PC-9 (cell line): ENCODE data around the gene SLCO2B1. TPM values are rescaled to one million over a fixed set of nuclear protein-coding genes. Genes with fewer than 3 reads are reported as not detected.
"Not testable (repeated sequence)": the region's sequence is repeated elsewhere in the genome, so short reads cannot be mapped to it uniquely, and the experiment has no call there.

ENCODE experiments used
- BruUV-seq: library from RNA; stranded (reverse); fragments of 400-500 nt; replicated peaks from 2 replicates; lab custom pipeline; 2021; lab: Mats Ljungman, UMichigan
- CTCF ChIA-PET: fragments of 300-600 bp; sonication (Branson Sonifier 250); formaldehyde crosslinking; loops from one replicate; lab custom pipeline; 2022; ENCODE audit warnings: antibody characterized with exemption; lab: Charles Lee
- POLR2A ChIA-PET: fragments of 300-600 bp; sonication (Branson Sonifier 250); formaldehyde crosslinking; loops from one replicate; lab custom pipeline; 2022; ENCODE audit warnings: antibody characterized with exemption; ENCODE audit not compliant: unreplicated experiment; lab: Charles Lee
- DNase-seq, 2 experiments: peaks; one replicate each; pipeline versions ENCODE4 v3.0.0 to v3.0.0-alpha.2; 2015 to 2022; ENCODE audit warnings: mixed read lengths in 1 of 2
- H2AFZ ChIP-seq: fragments of 200-600 bp; sonication (generic); 2 replicates; pipeline ENCODE4 v1.8.1; 2017; ENCODE audit warnings: antibody characterized with exemption
- H3F3A ChIP-seq: fragments of 200-600 bp; sonication (generic); 2 replicates; pipeline ENCODE4 v1.8.1; 2017; ENCODE audit warnings: antibody characterized with exemption, mild to moderate bottlenecking, low read depth; ENCODE audit not compliant: insufficient read depth
- H3K27ac ChIP-seq: fragments of 200-600 bp; sonication (generic); 2 replicates; pipeline ENCODE4 v1.6.1; 2016; ENCODE audit warnings: mixed run types
- H3K27me3 ChIP-seq: fragments of 200-600 bp; sonication (generic); 2 replicates; pipeline ENCODE4 v1.6.1; 2016; ENCODE audit warnings: low read depth, mixed run types; ENCODE audit not compliant: insufficient read depth
- H3K36me3 ChIP-seq: fragments of 200-600 bp; sonication (generic); 2 replicates; pipeline ENCODE4 v1.6.1; 2016; ENCODE audit warnings: low read depth, mixed run types
- H3K4me1 ChIP-seq: fragments of 200-600 bp; sonication (generic); replicated peaks from 2 replicates; pipeline ENCODE4 v1.6.1; 2016; ENCODE audit warnings: mixed run types; ENCODE audit not compliant: insufficient read depth
- H3K4me2 ChIP-seq: fragments of 200-600 bp; sonication (generic); 2 replicates; pipeline ENCODE4 v1.6.1; 2017; ENCODE audit warnings: mixed run types
- H3K4me3 ChIP-seq: fragments of 200-600 bp; sonication (generic); 2 replicates; pipeline ENCODE4 v1.6.1; 2016; ENCODE audit warnings: mixed run types
- H3K79me2 ChIP-seq: fragments of 200-600 bp; sonication (generic); 2 replicates; pipeline ENCODE4 v1.6.1; 2017; ENCODE audit warnings: low read depth, mixed run types
- H3K9me2 ChIP-seq: fragments of 200-600 bp; sonication (generic); 2 replicates; pipeline ENCODE4 v1.8.1; 2017; ENCODE audit warnings: mild to moderate bottlenecking; ENCODE audit not compliant: insufficient read depth
- H3K9me3 ChIP-seq: fragments of 200-600 bp; sonication (generic); 2 replicates; pipeline ENCODE4 v1.8.1; 2016; ENCODE audit warnings: low read depth; ENCODE audit not compliant: insufficient read depth
- H4K20me1 ChIP-seq: fragments of 200-600 bp; sonication (generic); 2 replicates; pipeline ENCODE4 v1.8.1; 2017; ENCODE audit not compliant: insufficient read depth
- EZH2 ChIP-seq: fragments of 200-600 bp; sonication (generic); IDR thresholded peaks from 2 replicates; pipeline ENCODE4 v1.8.0; 2017; ENCODE audit warnings: antibody characterized with exemption, low read depth
- intact Hi-C: fragments of 100-400 bp; cut with micrococcal nuclease; formaldehyde crosslinking; loops from one replicate; pipeline ENCODE4 v1.10.0; 2022; ENCODE audit not compliant: unreplicated experiment
- total RNA-seq: library from RNA; stranded (reverse); gene quantifications from 2 replicates; pipeline ENCODE4 v1.2.3, GENCODE V29; 2021
- TF ChIP-seq, protein P1 (sequence below): fragments of 200-600 bp; sonication (generic); conservative IDR thresholded peaks from 2 replicates; pipeline ENCODE4 v1.6.1; 2017; ENCODE audit warnings: mixed run types, antibody characterized with exemption, mild to moderate bottlenecking, moderate library complexity

SLCO2B1 gene
- total RNA-seq, 1 experiment from 2014 or later: 1.3 TPM

DNA sequence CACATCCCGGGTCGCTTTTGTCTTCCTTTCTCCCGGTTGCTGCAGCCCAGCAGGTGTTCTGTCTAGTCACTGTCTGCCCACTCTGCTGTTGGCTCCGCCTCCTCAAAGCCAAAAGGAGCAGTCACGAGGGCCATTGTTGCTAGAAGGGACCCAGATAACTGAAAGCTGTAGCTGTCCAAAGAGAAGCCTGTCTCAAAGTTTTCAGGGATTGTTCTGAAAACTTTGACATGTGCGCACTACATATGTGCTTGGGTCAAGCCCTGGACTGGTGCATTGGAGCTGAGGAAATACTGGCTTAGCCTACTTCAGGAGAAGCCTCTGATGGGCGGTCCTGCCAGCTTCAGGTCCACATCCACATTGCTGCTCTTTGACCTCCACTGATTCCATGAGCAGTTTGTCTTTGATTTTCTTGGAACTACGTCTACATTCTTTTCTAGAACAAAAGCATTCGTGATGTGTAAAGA, 45.4 kb upstream of the SLCO2B1 start:
- CTCF ChIA-PET: no interaction called here
- no peak overlapping the region for H2AFZ ChIP-seq

DNA sequence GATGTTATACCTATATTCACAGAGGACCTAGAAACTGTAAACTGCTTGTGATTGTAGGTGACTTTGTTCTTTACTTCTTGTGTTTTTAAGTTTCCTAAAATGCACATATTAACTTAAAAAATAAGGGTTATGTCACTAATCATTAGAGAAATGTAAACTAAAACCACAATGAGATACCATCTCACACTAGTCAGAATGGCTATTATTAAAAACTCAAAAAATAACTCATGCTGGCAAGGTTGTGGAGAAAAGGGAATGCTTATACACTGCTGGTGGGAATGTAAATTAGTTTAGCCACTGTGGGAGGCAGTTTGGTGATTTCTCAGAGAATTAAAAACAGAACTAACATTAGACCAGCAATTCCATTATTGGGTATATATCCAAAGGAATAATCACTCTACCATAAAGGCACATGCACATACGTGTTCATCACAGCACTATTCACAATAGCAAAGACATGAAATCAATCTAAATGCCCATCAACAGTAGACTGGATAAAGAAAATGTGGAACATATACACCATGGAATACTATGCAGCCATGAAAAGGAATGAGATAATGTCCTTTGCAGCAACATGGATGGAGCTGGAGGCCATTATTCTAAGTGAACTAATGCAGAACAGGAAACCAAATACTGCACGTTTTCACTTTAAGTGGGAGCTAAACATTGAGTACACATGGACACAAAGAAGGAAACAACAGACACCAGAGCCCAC, 44.8 kb upstream of the SLCO2B1 start:
- intact Hi-C loops, H3F3A ChIP-seq, POLR2A ChIA-PET, BruUV-seq, H3K4me3 ChIP-seq, H3K79me2 ChIP-seq, H3K9me2 ChIP-seq, H3K27ac ChIP-seq, H3K36me3 ChIP-seq, H3K4me2 ChIP-seq, DNase-seq, H3K4me1 ChIP-seq, CTCF ChIA-PET, H3K27me3 ChIP-seq, H2AFZ ChIP-seq, H3K9me3 ChIP-seq, H4K20me1 ChIP-seq: not testable (repeated sequence)

More for the DNA sequence above, 45.4 kb upstream of the SLCO2B1 start:
- intact Hi-C loops: no loop called here
- no peaks in the 10 kb centered on the region for H3K36me3 ChIP-seq
- no peak overlapping the region for H3K4me3 ChIP-seq
- no peak for DNase-seq
- POLR2A ChIA-PET: no interaction called here
- TF ChIP-seq, protein P1, sequence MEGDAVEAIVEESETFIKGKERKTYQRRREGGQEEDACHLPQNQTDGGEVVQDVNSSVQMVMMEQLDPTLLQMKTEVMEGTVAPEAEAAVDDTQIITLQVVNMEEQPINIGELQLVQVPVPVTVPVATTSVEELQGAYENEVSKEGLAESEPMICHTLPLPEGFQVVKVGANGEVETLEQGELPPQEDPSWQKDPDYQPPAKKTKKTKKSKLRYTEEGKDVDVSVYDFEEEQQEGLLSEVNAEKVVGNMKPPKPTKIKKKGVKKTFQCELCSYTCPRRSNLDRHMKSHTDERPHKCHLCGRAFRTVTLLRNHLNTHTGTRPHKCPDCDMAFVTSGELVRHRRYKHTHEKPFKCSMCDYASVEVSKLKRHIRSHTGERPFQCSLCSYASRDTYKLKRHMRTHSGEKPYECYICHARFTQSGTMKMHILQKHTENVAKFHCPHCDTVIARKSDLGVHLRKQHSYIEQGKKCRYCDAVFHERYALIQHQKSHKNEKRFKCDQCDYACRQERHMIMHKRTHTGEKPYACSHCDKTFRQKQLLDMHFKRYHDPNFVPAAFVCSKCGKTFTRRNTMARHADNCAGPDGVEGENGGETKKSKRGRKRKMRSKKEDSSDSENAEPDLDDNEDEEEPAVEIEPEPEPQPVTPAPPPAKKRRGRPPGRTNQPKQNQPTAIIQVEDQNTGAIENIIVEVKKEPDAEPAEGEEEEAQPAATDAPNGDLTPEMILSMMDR: no peak
- TF ChIP-seq EZH2: no peak
- H4K20me1 ChIP-seq: no peaks in the 10 kb centered on the region
- H3K27me3 ChIP-seq: no peaks in the 10 kb centered on the region
- no peak overlapping the region for H3K27ac ChIP-seq
- no peaks in the 10 kb centered on the region for H3K4me1 ChIP-seq
- no peak overlapping the region for H3K4me2 ChIP-seq
- no TSS peak for BruUV-seq
- no peaks in the 10 kb centered on the region for H3K9me3 ChIP-seq
- no peaks in the 10 kb centered on the region for H3K9me2 ChIP-seq
- H3K79me2 ChIP-seq: no peaks in the 10 kb centered on the region
- H3F3A ChIP-seq: no peaks in the 10 kb centered on the region

GRCh38 chr11:75107187-75107586, 43.7 kb upstream of the SLCO2B1 start:
- H3K9me2 ChIP-seq: no peaks in the 10 kb centered on the region
- H3K79me2 ChIP-seq: no peaks in the 10 kb centered on the region
- H3F3A ChIP-seq: no peaks in the 10 kb centered on the region
- ChIA-PET POLR2A (no interaction called here), CTCF (no interaction called here)
- H3K27me3 ChIP-seq: no peaks in the 10 kb centered on the region
- no TSS peak for BruUV-seq
- no peak for DNase-seq
- H4K20me1 ChIP-seq: no peaks in the 10 kb centered on the region
- intact Hi-C loops: no loop called here
- no peak overlapping the region for H3K27ac ChIP-seq
- H3K36me3 ChIP-seq: no peaks in the 10 kb centered on the region
- no peaks in the 10 kb centered on the region for H3K9me3 ChIP-seq
- no peaks in the 10 kb centered on the region for H3K4me1 ChIP-seq
- H2AFZ ChIP-seq: no peak overlapping the region
- H3K4me2 ChIP-seq: no peak overlapping the region
- no peak overlapping the region for H3K4me3 ChIP-seq
- no peak for TF ChIP-seq EZH2
- TF ChIP-seq, protein P1: no peak
